Endothelial cell (in vitro differentiated cells): Measurements from ENCODE around the gene C1QTNF7. TPM values are rescaled to one million over a fixed set of nuclear protein-coding genes. Genes with fewer than 3 reads are reported as not detected.
A peak's percentile ranks its signal among the peaks of the same experiment; 100 is the strongest.

Experiments used
- DNase-seq: peaks from one replicate; pipeline ENCODE4 v3.0.0; 2021; ENCODE audit warnings: low spot score
- H3K27ac Mint-ChIP-seq: one replicate; pipeline ENCODE4 v1.8.0; 2021; ENCODE audit warnings: mixed read lengths, inconsistent platforms; ENCODE audit not compliant: unreplicated experiment
- H3K27me3 Mint-ChIP-seq: one replicate; pipeline ENCODE4 v1.8.0; 2021; ENCODE audit warnings: mild to moderate bottlenecking, moderate library complexity, mixed read lengths, inconsistent platforms; ENCODE audit not compliant: unreplicated experiment
- H3K36me3 Mint-ChIP-seq: one replicate; pipeline ENCODE4 v1.8.0; 2021; ENCODE audit warnings: mild to moderate bottlenecking, low read depth, mixed read lengths, inconsistent platforms; ENCODE audit not compliant: unreplicated experiment
- H3K4me1 Mint-ChIP-seq: one replicate; pipeline ENCODE4 v1.8.0; 2021; ENCODE audit warnings: mild to moderate bottlenecking, mixed read lengths, inconsistent platforms; ENCODE audit not compliant: unreplicated experiment
- H3K4me3 Mint-ChIP-seq: one replicate; pipeline ENCODE4 v1.8.0; 2021; ENCODE audit warnings: mild to moderate bottlenecking, mixed read lengths, inconsistent platforms; ENCODE audit not compliant: unreplicated experiment
- H3K9me3 Mint-ChIP-seq: one replicate; pipeline ENCODE4 v1.8.0; 2021; ENCODE audit warnings: mixed read lengths, inconsistent platforms; ENCODE audit not compliant: unreplicated experiment
- CTCF ChIP-seq: fragments of 200-600 bp; sonication (generic); IDR thresholded peaks from one replicate; pipeline ENCODE4 v1.5.0; 2021; ENCODE audit warnings: antibody characterized with exemption; ENCODE audit not compliant: unreplicated experiment
- total RNA-seq: library from RNA; stranded (reverse); fragmentation: NEBNext Ultra II Directional; extraction: Animal tissue kit (Norgen Biotek cat#: 25700); gene quantifications from one replicate; pipeline ENCODE4 v1.2.1, GENCODE V29; 2021; ENCODE audit not compliant: unreplicated experiment

The C1QTNF7 gene
- total RNA-seq, 1 donor from 2014 or later: not detected

GRCh38 chr4:15457406-15458201 is 29.8 kb downstream of the C1QTNF7 start:
- no peak overlapping the region for H3K27ac Mint-ChIP-seq
- H3K36me3 Mint-ChIP-seq: no peaks in the 10 kb centered on the region
- H3K4me3 Mint-ChIP-seq: no peak overlapping the region
- peaks cover 7% of the 10 kb centered on the region for H3K4me1 Mint-ChIP-seq
- peak; percentile 77 for TF ChIP-seq CTCF
- H3K9me3 Mint-ChIP-seq: no peaks in the 10 kb centered on the region
- peaks cover 4% of the 10 kb centered on the region for H3K27me3 Mint-ChIP-seq
- no peak for DNase-seq

GRCh38 chr4:15458616-15459015 is 30.8 kb downstream of the C1QTNF7 start:
- Mint-ChIP-seq H3K9me3 (no peaks in the 10 kb centered on the region), H3K27me3 (peaks cover 4% of the 10 kb centered on the region), H3K4me1 (peaks cover 7% of the 10 kb centered on the region), H3K4me3 (no peak overlapping the region), H3K36me3 (no peaks in the 10 kb centered on the region), H3K27ac (no peak overlapping the region)
- TF ChIP-seq CTCF: no peak
- no peak for DNase-seq

DNA sequence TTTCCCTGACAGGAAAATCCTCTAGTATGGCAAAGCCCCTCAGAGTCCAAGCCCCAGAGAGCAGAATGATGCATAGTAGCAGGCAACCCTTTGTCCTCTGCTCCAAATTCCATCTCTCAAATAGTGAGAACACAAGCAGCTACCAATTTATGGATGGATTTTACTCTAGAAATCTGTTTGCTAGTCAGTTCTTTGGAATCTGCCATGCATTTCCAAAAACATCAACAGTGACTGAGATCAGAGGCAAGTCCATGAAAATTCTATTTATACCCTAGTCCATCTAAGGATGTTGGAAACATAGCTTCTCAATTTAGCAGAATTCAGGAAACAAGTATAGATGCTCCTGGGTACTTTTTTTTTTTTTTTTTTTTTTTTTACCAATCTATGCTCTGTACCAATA is 31.9 kb downstream of the C1QTNF7 start:
- no peak for DNase-seq
- H3K27ac Mint-ChIP-seq: no peak overlapping the region
- peaks cover 7% of the 10 kb centered on the region for H3K4me1 Mint-ChIP-seq
- H3K27me3 Mint-ChIP-seq: peaks cover 4% of the 10 kb centered on the region
- no peaks in the 10 kb centered on the region for H3K36me3 Mint-ChIP-seq
- H3K4me3 Mint-ChIP-seq: no peak overlapping the region
- no peaks in the 10 kb centered on the region for H3K9me3 Mint-ChIP-seq
- TF ChIP-seq CTCF: no peak

- no peak for DNase-seq
- no peak for TF ChIP-seq CTCF
- H3K4me1 Mint-ChIP-seq: peaks cover 19% of the 10 kb centered on the region
- H3K27me3 Mint-ChIP-seq: no peaks in the 10 kb centered on the region
- no peak overlapping the region for H3K27ac Mint-ChIP-seq
- H3K4me3 Mint-ChIP-seq: no peak overlapping the region
- H3K36me3 Mint-ChIP-seq: no peaks in the 10 kb centered on the region
- H3K9me3 Mint-ChIP-seq: no peaks in the 10 kb centered on the region
These were observed 38.8 kb downstream of the C1QTNF7 start for GRCh38 chr4:15466596-15466995.

- Mint-ChIP-seq H3K27ac (peak within 1 kb of the TSS; percentile 100), H3K27me3 (no peaks in the 10 kb centered on the region), H3K4me1 (peaks cover 33% of the 10 kb centered on the region), H3K9me3 (no peaks in the 10 kb centered on the region), H3K36me3 (no peaks in the 10 kb centered on the region), H3K4me3 (peak within 1 kb of the TSS; percentile 95)
- no peak for TF ChIP-seq CTCF
- DNase-seq: peak; percentile 37
These were observed 41.7 kb downstream of the C1QTNF7 start, which contains the start of gene CC2D2A for GRCh38 chr4:15469402-15470127. CC2D2A (plus strand) TSS chr4:15469882; CDS start chr4:15475933, 6,051 bp downstream.
